NCI-H748 (cell line): ENCODE data around the gene RPUSD1.

Experiments used
- DNase-seq: peaks from one replicate; lab custom pipeline; 2025; ENCODE audit not compliant: unreplicated experiment; lab: John Stamatoyannopoulos, UW

Gene RPUSD1

GRCh38 chr16:819336-820043 lies 31.3 kb upstream of the RPUSD1 start:
- DNase-seq = no peak

GRCh38 chr16:818592-818991 lies 30.4 kb upstream of the RPUSD1 start:
- no peak for DNase-seq

DNA sequence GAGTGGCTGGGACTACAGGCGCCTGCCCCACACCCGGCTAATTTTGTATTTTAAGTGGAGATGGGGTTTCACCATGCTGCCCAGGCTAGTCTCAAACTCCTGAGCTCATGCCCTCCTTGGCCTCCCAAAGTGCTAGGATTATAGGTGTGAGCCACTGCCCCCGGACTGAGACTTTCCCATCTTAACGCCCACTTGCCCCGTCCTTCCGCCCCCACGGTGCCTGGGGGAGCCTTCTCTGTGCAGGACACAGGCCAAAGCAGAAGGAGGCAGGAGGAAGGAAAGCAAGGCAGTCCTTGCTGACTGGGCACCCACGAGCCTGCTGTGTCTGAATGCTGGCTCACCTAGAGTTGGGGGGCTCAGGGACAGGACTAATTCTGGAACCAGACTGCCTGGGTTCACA lies 30.0 kb upstream of the RPUSD1 start:
- DNase-seq = no peak

GRCh38 chr16:817001-817906 lies 29.1 kb upstream of the RPUSD1 start:
- no peak for DNase-seq

DNA sequence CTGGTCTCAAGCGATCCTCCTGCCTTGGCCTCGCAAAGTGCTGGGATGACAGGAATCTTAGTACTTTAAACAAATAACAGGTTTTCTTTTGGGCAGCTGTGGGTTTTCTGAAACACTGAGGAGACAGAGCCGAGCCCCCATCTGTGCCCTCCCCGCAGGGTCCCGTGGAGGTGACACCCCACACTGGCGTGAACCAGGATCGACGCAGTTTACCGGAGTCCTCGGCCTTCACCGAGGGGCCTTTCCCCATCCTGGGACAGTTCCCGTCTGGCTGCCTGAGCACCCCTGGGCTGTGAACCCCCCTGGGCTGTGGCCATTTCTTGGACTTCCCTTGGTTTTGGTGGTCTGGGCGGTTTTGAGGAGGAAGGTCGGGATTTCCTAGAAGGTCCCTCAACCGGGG lies 27.7 kb upstream of the RPUSD1 start:
- no peak for DNase-seq

- DNase-seq = no peak
These were observed 26.8 kb upstream of the RPUSD1 start for GRCh38 chr16:814974-815373.

- DNase-seq = no peak
These were observed 25.8 kb upstream of the RPUSD1 start for GRCh38 chr16:813916-814412.

DNA sequence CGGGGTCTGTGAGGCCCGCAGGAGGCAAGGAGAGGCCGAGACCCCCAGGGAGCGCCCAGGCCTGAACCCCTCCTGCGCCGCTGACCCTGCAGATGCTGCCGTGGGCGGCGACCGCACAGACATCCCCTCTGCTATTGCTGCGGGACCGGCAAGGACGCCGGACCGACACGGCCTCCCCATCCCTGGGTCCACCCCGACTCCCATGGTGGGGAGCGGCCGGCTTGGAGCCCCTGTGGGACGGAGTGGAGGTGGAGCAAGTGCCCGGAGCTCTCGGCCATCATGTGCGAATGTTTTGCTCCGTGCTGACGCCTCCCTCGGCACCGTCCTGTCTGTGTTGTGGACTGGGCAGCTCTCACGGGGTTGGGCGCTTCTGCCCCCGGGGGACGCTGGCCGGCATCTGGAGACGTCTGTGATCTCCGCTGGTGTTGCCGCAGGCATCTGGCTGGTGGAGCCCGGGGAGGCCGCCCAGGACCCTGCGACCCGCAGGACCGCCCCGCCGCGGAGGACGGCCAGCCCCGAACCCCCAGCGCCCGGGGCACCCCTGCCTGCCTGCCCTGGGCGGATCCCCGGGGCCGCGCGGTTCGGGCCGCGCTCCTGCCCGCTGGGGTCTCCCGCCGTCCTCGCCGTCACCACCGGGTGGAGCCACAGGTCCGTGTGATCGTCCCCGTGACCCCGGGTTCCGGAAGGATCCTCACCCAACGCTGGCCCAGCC lies 25.2 kb upstream of the RPUSD1 start:
- DNase-seq = peak; percentile 13

GRCh38 chr16:808085-808386 lies 19.9 kb upstream of the RPUSD1 start:
- no peak for DNase-seq

DNA sequence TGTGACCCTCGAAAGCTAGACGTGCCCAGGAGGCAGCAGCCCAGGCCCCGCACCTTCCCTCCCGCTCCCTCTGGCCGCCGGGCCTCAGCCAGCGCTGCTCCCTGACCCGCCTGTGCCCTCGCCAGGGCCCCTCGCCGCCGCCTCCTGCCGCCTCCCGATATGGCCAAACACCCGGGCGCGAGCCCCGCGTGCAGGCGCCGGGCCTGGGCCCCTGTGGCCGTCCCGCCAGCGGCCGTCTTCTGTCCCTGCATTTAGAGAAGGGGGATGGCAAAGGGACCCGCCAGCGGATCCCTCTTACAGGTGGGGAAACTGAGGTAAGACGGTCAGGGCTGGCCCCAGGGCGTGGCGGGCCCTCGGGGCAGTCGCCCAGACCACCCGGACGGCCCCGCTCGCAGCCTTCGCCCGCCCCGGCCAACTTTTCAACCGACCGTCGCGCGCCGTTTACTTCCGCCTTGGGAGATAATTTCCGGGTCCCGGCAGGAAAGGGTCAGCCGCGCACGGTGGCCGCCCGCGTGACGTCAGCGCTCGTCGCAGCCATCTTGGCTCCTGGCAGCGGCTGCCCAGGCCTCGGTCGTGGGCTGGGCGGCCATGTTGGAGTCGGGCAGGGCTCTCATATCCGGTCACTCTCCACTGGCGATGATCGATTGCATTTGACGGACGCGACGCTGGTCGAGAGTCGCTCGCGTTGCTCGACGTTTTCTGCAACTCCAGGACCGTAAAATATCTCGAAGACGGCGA lies 19.3 kb upstream of the RPUSD1 start:
- DNase-seq = no peak

DNA sequence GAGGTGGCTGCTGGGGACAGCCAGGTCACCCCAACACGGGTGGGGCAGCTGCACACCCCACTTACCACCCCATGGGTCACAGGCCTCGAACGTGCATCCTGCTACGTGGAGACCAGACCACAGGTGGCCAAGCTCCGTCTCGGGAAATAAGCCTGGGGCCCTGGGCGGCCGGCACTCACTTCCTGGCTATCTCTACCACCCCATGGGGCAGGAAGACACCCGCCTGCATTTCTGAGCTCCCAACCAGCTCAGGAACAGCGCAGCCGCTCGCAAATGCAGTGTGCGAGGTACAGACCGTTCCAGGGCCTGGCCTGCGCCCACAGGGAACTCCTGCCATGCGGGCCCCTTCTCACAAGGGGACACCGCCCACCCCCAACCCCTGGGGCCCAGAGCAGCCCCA lies 17.3 kb upstream of the RPUSD1 start:
- DNase-seq = no peak

DNA sequence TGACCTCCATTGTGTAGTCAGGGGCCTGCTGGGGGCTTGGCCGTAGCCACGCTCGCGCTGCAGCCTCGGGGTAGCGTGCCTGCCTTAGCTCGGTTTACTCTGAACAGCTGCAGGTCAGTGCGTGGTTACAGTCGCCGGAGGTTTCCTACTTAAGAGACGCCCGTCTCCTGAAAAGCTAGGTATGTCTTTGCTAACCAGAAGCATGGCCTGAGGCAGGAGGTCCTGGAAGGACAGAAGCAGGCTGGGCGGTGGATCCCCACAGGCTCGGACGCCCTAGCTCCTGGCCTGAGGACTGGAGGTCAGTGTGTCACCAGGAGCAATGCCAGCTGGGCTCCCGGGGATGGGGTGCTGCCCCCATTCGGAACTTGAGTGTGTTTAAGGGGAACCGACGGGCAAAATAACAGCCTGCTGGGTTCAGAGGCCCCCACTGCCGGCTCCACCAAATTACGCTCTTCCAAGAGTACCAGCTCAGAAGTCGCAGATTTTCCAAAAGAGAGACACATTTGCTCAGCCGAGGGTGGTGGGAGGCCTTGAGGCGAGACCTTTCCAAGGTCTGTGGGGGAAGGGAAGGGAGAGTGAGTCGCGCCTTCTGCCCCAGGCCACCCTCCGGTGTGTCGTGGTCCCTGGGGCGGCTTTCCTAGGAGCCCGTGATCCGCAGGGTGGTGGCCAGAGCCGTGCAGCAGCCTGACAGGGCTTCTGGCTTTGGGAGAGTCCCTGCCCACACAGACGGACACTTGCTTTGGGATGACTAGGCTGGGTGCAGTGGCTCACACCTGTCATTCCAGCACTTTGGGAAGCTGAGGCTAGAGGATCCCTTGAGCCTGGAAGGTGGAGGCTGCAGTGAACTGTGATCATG lies 16.2 kb upstream of the RPUSD1 start:
- no peak for DNase-seq

DNA sequence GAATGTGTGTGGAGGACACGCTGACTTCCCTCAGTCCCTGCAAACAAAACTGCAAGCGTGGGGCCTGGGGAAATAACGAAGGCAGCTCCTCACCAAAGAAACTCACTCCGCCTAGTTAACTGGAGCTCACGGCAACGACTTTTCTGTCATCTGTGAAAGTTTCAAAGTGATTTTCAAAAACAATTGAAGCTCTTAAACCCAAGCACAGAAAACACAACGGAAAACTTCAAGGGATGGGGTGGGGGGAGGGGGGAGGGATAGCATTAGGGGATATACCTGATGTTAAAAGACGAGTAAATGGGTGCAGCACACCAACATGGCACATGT lies 15.5 kb upstream of the RPUSD1 start:
- no peak for DNase-seq

DNA sequence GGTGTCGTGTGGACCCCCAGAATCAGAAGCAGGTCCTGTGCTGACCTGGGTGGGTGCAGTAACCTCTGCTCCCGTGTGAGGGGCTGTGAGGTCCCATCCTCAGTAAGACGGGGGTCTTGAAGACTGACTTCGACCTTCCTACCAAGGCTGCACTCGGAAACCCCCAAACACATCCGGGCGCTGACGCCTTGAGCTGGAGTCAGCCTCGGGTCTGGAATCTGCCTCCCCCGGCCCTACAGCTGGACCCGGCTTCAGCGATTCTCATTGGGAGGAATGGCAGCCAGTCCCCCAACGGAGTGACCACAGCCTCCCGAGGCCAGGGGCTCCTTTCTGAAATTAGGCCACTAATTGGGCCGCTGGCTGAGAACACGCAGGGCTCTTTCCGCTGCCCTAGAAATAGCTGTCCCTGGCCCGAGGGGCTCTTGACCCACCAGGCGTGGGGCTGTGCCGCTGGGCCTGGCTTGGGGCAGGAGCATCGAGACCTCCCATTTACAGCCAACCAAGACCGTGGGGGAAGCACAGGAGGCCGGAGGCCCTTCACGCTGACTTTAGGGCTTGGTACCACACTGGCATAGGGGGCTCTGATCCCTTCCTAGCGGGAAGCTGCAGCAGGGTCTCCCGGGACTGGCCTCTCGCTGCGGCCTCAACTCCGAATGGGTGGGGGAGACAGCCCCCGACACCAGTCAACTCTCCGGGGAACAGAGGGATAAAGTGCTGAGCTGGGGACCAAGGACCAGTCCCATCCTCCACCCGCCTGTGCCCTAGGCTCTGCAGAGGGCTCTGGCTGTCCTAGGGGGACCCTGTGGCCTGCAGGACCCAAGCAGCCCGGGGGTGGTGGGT lies 15.0 kb upstream of the RPUSD1 start:
- no peak for DNase-seq

GRCh38 chr16:802461-802860 lies 14.3 kb upstream of the RPUSD1 start:
- no peak for DNase-seq

- no peak for DNase-seq
These were observed 13.6 kb upstream of the RPUSD1 start for GRCh38 chr16:801584-802363.

DNA sequence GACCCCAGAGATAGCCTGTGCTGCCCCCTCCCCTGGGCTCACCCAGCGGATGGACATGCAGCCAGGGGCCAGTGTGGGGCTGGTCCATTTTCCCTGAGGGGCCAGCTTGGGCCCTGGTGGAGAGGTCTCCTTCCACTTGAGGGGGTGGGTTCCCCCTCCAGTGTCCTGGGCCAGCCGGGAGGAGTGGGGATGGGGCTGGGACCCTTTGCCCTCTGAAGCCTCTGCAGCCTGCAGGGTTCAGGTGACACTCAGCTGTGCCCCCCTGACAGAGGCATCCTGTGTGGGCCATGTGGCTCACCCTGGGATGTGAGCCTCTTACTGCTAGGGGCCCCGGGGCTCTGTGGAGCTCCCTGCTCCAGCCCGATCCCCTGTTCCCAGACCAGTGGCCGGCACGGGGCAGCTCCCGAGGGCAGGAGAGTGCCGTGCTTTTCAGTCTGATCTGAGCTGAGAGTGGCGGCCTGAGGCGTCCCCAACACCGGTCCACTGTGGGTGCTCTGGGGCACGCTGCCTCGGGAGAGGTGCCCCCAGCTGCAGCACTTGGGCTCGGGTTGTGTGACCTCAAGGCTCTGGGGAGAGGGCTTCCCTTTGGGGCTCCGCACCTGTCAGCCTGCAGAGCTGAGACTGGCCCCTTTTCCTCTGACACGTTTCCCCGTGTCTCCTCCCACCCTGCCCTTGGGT lies 12.8 kb upstream of the RPUSD1 start:
- DNase-seq = no peak
